Endothelial cell (in vitro differentiated cells): ENCODE measurements around the gene C16orf87. TPM values are rescaled to one million over a fixed set of nuclear protein-coding genes. Genes with fewer than 3 reads are reported as not detected.
A peak's percentile ranks its signal among the peaks of the same experiment; 100 is the strongest.

Experiments
- DNase-seq: peaks from one replicate; pipeline ENCODE4 v3.0.0; 2021; ENCODE audit warnings: low spot score
- H3K27ac Mint-ChIP-seq: one replicate; pipeline ENCODE4 v1.8.0; 2021; ENCODE audit warnings: mixed read lengths, inconsistent platforms; ENCODE audit not compliant: unreplicated experiment
- H3K27me3 Mint-ChIP-seq: one replicate; pipeline ENCODE4 v1.8.0; 2021; ENCODE audit warnings: mild to moderate bottlenecking, moderate library complexity, mixed read lengths, inconsistent platforms; ENCODE audit not compliant: unreplicated experiment
- H3K36me3 Mint-ChIP-seq: one replicate; pipeline ENCODE4 v1.8.0; 2021; ENCODE audit warnings: mild to moderate bottlenecking, low read depth, mixed read lengths, inconsistent platforms; ENCODE audit not compliant: unreplicated experiment
- H3K4me1 Mint-ChIP-seq: one replicate; pipeline ENCODE4 v1.8.0; 2021; ENCODE audit warnings: mild to moderate bottlenecking, mixed read lengths, inconsistent platforms; ENCODE audit not compliant: unreplicated experiment
- H3K4me3 Mint-ChIP-seq: one replicate; pipeline ENCODE4 v1.8.0; 2021; ENCODE audit warnings: mild to moderate bottlenecking, mixed read lengths, inconsistent platforms; ENCODE audit not compliant: unreplicated experiment
- H3K9me3 Mint-ChIP-seq: one replicate; pipeline ENCODE4 v1.8.0; 2021; ENCODE audit warnings: mixed read lengths, inconsistent platforms; ENCODE audit not compliant: unreplicated experiment
- CTCF ChIP-seq: fragments of 200-600 bp; sonication (generic); IDR thresholded peaks from one replicate; pipeline ENCODE4 v1.5.0; 2021; ENCODE audit warnings: antibody characterized with exemption; ENCODE audit not compliant: unreplicated experiment
- total RNA-seq: library from RNA; stranded (reverse); fragmentation: NEBNext Ultra II Directional; extraction: Animal tissue kit (Norgen Biotek cat#: 25700); gene quantifications from one replicate; pipeline ENCODE4 v1.2.1, GENCODE V29; 2021; ENCODE audit not compliant: unreplicated experiment

The C16orf87 gene
- total RNA-seq, 1 donor from 2014 or later: 15.3 TPM

GRCh38 chr16:46753015-46753414 is 78.0 kb downstream of the C16orf87 start:
- Mint-ChIP-seq H3K36me3 (no peaks in the 10 kb centered on the region), H3K27me3 (peaks cover 5% of the 10 kb centered on the region), H3K4me3 (no peak overlapping the region), H3K9me3 (no peaks in the 10 kb centered on the region), H3K4me1 (peaks cover 7% of the 10 kb centered on the region), H3K27ac (no peak overlapping the region)
- no peak for DNase-seq
- no peak for TF ChIP-seq CTCF

- Mint-ChIP-seq H3K9me3 (no peaks in the 10 kb centered on the region), H3K4me1 (peaks cover 4% of the 10 kb centered on the region), H3K27ac (no peak overlapping the region), H3K36me3 (no peaks in the 10 kb centered on the region), H3K4me3 (no peak overlapping the region), H3K27me3 (peaks cover 3% of the 10 kb centered on the region)
- no peak for DNase-seq
- TF ChIP-seq CTCF: no peak
Observed at GRCh38 chr16:46751381-46751780, 79.6 kb downstream of the C16orf87 start.

GRCh38 chr16:46748775-46749705 is 81.9 kb downstream of the C16orf87 start:
- no peak for DNase-seq
- H3K36me3 Mint-ChIP-seq: no peaks in the 10 kb centered on the region
- no peaks in the 10 kb centered on the region for H3K9me3 Mint-ChIP-seq
- H3K27ac Mint-ChIP-seq: peak overlapping the region; percentile 53
- no peak for TF ChIP-seq CTCF
- H3K4me1 Mint-ChIP-seq: peaks cover 4% of the 10 kb centered on the region
- H3K4me3 Mint-ChIP-seq: no peak overlapping the region
- peaks cover 3% of the 10 kb centered on the region for H3K27me3 Mint-ChIP-seq

- Mint-ChIP-seq H3K4me3 (no peak within 1 kb of the TSS), H3K4me1 (peaks cover 9% of the 10 kb centered on the region), H3K27me3 (peaks cover 3% of the 10 kb centered on the region), H3K36me3 (no peaks in the 10 kb centered on the region), H3K9me3 (no peaks in the 10 kb centered on the region), H3K27ac (peak within 1 kb of the TSS; percentile 53)
- TF ChIP-seq CTCF: no peak
- DNase-seq: no peak
Observed at GRCh38 chr16:46747777-46748651, 83.0 kb downstream of the C16orf87 start, which contains the start of gene MYLK3. TSS of gene MYLK3 (minus strand) at chr16:46748344. CDS start at chr16:46748193, 151 bp downstream.
